Memory B cell (primary cell): ENCODE data around the gene SKAP1.

Source experiments
- ATAC-seq: fragments of 150-1000 bp; cut with Tn5 transposase; 2 replicates; pipeline ENCODE4 v1.10.0; 2021; ENCODE audit warnings: low read depth, mild to moderate bottlenecking, moderate library complexity
- DNase-seq, 2 donors: peaks; one replicate each; pipeline ENCODE4 v3.0.0; 2022; ENCODE audit warnings: low spot score in 2 of 2
- H3K27ac Mint-ChIP-seq: one replicate; pipeline ENCODE4 v1.8.0; 2022; ENCODE audit warnings: mild to moderate bottlenecking, moderate library complexity, mixed read lengths
- H3K27me3 Mint-ChIP-seq: one replicate; pipeline ENCODE4 v1.8.0; 2022; ENCODE audit warnings: mixed read lengths
- H3K36me3 Mint-ChIP-seq: one replicate; pipeline ENCODE4 v1.8.0; 2022; ENCODE audit warnings: mild to moderate bottlenecking, mixed read lengths
- H3K4me1 Mint-ChIP-seq: one replicate; pipeline ENCODE4 v1.8.0; 2022; ENCODE audit warnings: mixed read lengths
- H3K4me3 Mint-ChIP-seq: one replicate; pipeline ENCODE4 v1.8.0; 2022; ENCODE audit warnings: mild to moderate bottlenecking, moderate library complexity, mixed read lengths
- H3K9me3 Mint-ChIP-seq: one replicate; pipeline ENCODE4 v1.8.0; 2022; ENCODE audit warnings: mixed read lengths

SKAP1 gene

GRCh38 chr17:48328457-48328856, 101.6 kb downstream of the SKAP1 start:
- DNase-seq (no peak), ATAC-seq (no peak)
- no peak overlapping the region for H3K27ac Mint-ChIP-seq
- H3K9me3 Mint-ChIP-seq = no peaks in the 10 kb centered on the region
- H3K27me3 Mint-ChIP-seq = peaks cover 3% of the 10 kb centered on the region
- H3K4me1 Mint-ChIP-seq = no peaks in the 10 kb centered on the region
- H3K4me3 Mint-ChIP-seq = no peak overlapping the region
- H3K36me3 Mint-ChIP-seq = no peaks in the 10 kb centered on the region

- Mint-ChIP-seq H3K4me3 (no peak overlapping the region), H3K27me3 (peaks cover 4% of the 10 kb centered on the region), H3K9me3 (no peaks in the 10 kb centered on the region), H3K4me1 (no peaks in the 10 kb centered on the region), H3K36me3 (no peaks in the 10 kb centered on the region), H3K27ac (no peak overlapping the region)
- ATAC-seq (no peak), DNase-seq (no peak)
Observed at GRCh38 chr17:48326310-48326709, 103.7 kb downstream of the SKAP1 start.

GRCh38 chr17:48322060-48322459, 108.0 kb downstream of the SKAP1 start:
- Mint-ChIP-seq H3K4me1 (no peaks in the 10 kb centered on the region), H3K9me3 (no peaks in the 10 kb centered on the region), H3K4me3 (no peak overlapping the region), H3K27me3 (peaks cover 5% of the 10 kb centered on the region), H3K27ac (no peak overlapping the region), H3K36me3 (no peaks in the 10 kb centered on the region)
- DNase-seq (no peak), ATAC-seq (no peak)

GRCh38 chr17:48317732-48318131, 112.3 kb downstream of the SKAP1 start:
- H3K4me1 Mint-ChIP-seq = peaks cover 3% of the 10 kb centered on the region
- ATAC-seq = no peak
- DNase-seq = no peak

GRCh38 chr17:48314716-48315115, 115.3 kb downstream of the SKAP1 start:
- ATAC-seq (no peak), DNase-seq (no peak)
- Mint-ChIP-seq H3K4me1 (peaks cover 3% of the 10 kb centered on the region), H3K4me3 (no peak overlapping the region), H3K27ac (no peak overlapping the region), H3K36me3 (no peaks in the 10 kb centered on the region), H3K27me3 (peaks cover 8% of the 10 kb centered on the region), H3K9me3 (no peaks in the 10 kb centered on the region)

More at GRCh38 chr17:48317732-48318131, 112.3 kb downstream of the SKAP1 start:
- peaks cover 8% of the 10 kb centered on the region for H3K27me3 Mint-ChIP-seq
- no peaks in the 10 kb centered on the region for H3K36me3 Mint-ChIP-seq
- no peak overlapping the region for H3K27ac Mint-ChIP-seq
- no peaks in the 10 kb centered on the region for H3K9me3 Mint-ChIP-seq
- no peak overlapping the region for H3K4me3 Mint-ChIP-seq

GRCh38 chr17:48313096-48313755, 116.8 kb downstream of the SKAP1 start:
- peak; percentile 49 for ATAC-seq
- Mint-ChIP-seq H3K27ac (no peak overlapping the region), H3K9me3 (no peaks in the 10 kb centered on the region), H3K4me1 (peaks cover 3% of the 10 kb centered on the region), H3K27me3 (peaks cover 8% of the 10 kb centered on the region), H3K4me3 (no peak overlapping the region), H3K36me3 (no peaks in the 10 kb centered on the region)
- DNase-seq = no peak

GRCh38 chr17:48311324-48311723, 118.7 kb downstream of the SKAP1 start:
- peaks cover 5% of the 10 kb centered on the region for H3K27me3 Mint-ChIP-seq
- peaks cover 3% of the 10 kb centered on the region for H3K4me1 Mint-ChIP-seq
- no peaks in the 10 kb centered on the region for H3K36me3 Mint-ChIP-seq
- no peak for ATAC-seq
- no peak overlapping the region for H3K4me3 Mint-ChIP-seq
- H3K27ac Mint-ChIP-seq = no peak overlapping the region
- no peaks in the 10 kb centered on the region for H3K9me3 Mint-ChIP-seq
- no peak for DNase-seq

- DNase-seq = no peak
- Mint-ChIP-seq H3K27me3 (peaks cover 5% of the 10 kb centered on the region), H3K36me3 (no peaks in the 10 kb centered on the region), H3K4me3 (no peak overlapping the region), H3K9me3 (no peaks in the 10 kb centered on the region), H3K27ac (no peak overlapping the region), H3K4me1 (peaks cover 3% of the 10 kb centered on the region)
- ATAC-seq = no peak
Observed at GRCh38 chr17:48310748-48311213, 119.2 kb downstream of the SKAP1 start.

- no peak overlapping the region for H3K4me3 Mint-ChIP-seq
- peaks cover 1% of the 10 kb centered on the region for H3K36me3 Mint-ChIP-seq
- no peak overlapping the region for H3K27ac Mint-ChIP-seq
- H3K4me1 Mint-ChIP-seq = peaks cover 3% of the 10 kb centered on the region
- no peak for DNase-seq
- peaks cover 5% of the 10 kb centered on the region for H3K27me3 Mint-ChIP-seq
- no peak for ATAC-seq
- no peaks in the 10 kb centered on the region for H3K9me3 Mint-ChIP-seq
Observed at GRCh38 chr17:48308581-48308980, 121.4 kb downstream of the SKAP1 start.

GRCh38 chr17:48307814-48308411, 122.1 kb downstream of the SKAP1 start:
- Mint-ChIP-seq H3K27ac (no peak overlapping the region), H3K27me3 (peaks cover 4% of the 10 kb centered on the region), H3K4me3 (no peak overlapping the region), H3K9me3 (no peaks in the 10 kb centered on the region), H3K36me3 (peaks cover 1% of the 10 kb centered on the region), H3K4me1 (no peaks in the 10 kb centered on the region)
- DNase-seq (peak; percentile 42 to 49), ATAC-seq (peak; percentile 89)

GRCh38 chr17:48307255-48307654, 122.8 kb downstream of the SKAP1 start:
- Mint-ChIP-seq H3K9me3 (no peaks in the 10 kb centered on the region), H3K36me3 (peaks cover 1% of the 10 kb centered on the region), H3K4me1 (no peaks in the 10 kb centered on the region), H3K27ac (no peak overlapping the region), H3K4me3 (no peak overlapping the region), H3K27me3 (peaks cover 4% of the 10 kb centered on the region)
- DNase-seq (no peak), ATAC-seq (no peak)

GRCh38 chr17:48301002-48301401, 129.0 kb downstream of the SKAP1 start:
- Mint-ChIP-seq H3K27me3 (no peaks in the 10 kb centered on the region), H3K27ac (no peak overlapping the region), H3K9me3 (no peaks in the 10 kb centered on the region), H3K36me3 (peaks cover 1% of the 10 kb centered on the region), H3K4me1 (peaks cover 3% of the 10 kb centered on the region), H3K4me3 (no peak overlapping the region)
- ATAC-seq (no peak), DNase-seq (no peak)

- ATAC-seq (no peak), DNase-seq (no peak)
- no peaks in the 10 kb centered on the region for H3K9me3 Mint-ChIP-seq
- peak overlapping the region; percentile 15 for H3K27ac Mint-ChIP-seq
- peaks cover 11% of the 10 kb centered on the region for H3K4me1 Mint-ChIP-seq
- H3K4me3 Mint-ChIP-seq = no peak overlapping the region
- no peaks in the 10 kb centered on the region for H3K27me3 Mint-ChIP-seq
- peaks cover 1% of the 10 kb centered on the region for H3K36me3 Mint-ChIP-seq
Observed at GRCh38 chr17:48299760-48300159, 130.3 kb downstream of the SKAP1 start.

GRCh38 chr17:48297825-48298224, 132.2 kb downstream of the SKAP1 start:
- no peak overlapping the region for H3K4me3 Mint-ChIP-seq
- no peak overlapping the region for H3K27ac Mint-ChIP-seq
- no peak for ATAC-seq
- H3K36me3 Mint-ChIP-seq = no peaks in the 10 kb centered on the region
- H3K4me1 Mint-ChIP-seq = peaks cover 11% of the 10 kb centered on the region
- no peaks in the 10 kb centered on the region for H3K27me3 Mint-ChIP-seq
- no peak for DNase-seq
- no peaks in the 10 kb centered on the region for H3K9me3 Mint-ChIP-seq

GRCh38 chr17:48296453-48296852, 133.6 kb downstream of the SKAP1 start:
- Mint-ChIP-seq H3K36me3 (no peaks in the 10 kb centered on the region), H3K9me3 (no peaks in the 10 kb centered on the region), H3K4me1 (peaks cover 11% of the 10 kb centered on the region), H3K4me3 (no peak overlapping the region), H3K27ac (no peak overlapping the region), H3K27me3 (no peaks in the 10 kb centered on the region)
- no peak for DNase-seq
- ATAC-seq = no peak
